ENCODE measurements around the gene NPR2. TPM values are rescaled to one million over a fixed set of nuclear protein-coding genes. Genes with fewer than 3 reads are reported as not detected.

NPR2 gene
- total RNA-seq, 1 donor from 2014 or later: 24.5 TPM

GRCh38 chr9:35858458-35858857 lies 67.1 kb downstream of the NPR2 start:
- no peak for DNase-seq

Small RNA genes lying within 50 kb of the gene (small RNA-seq; reads per million reads assigned to genes)
- gene HINT2 (ENCODE audit: low replicate concordance): 0.05 reads per million

Other genes starting within 250 kb of the NPR2 start
- 15.8 TPM for gene TESK1, start 186.3 kb upstream of the NPR2 start, total RNA-seq
- 1.7 TPM for gene CD72, start 173.2 kb upstream of the NPR2 start, total RNA-seq
- gene SIT1, start 140.7 kb upstream of the NPR2 start, total RNA-seq: not detected
- gene RMRP, start 133.6 kb upstream of the NPR2 start, total RNA-seq: 2,887 TPM
- gene CCDC107, start 133.3 kb upstream of the NPR2 start, total RNA-seq: 16.9 TPM
- gene ARHGEF39, start 126.4 kb upstream of the NPR2 start, total RNA-seq: 1.0 TPM
- 0.82 TPM for gene CA9, start 117.7 kb upstream of the NPR2 start, total RNA-seq
- gene TPM2, start 101.7 kb upstream of the NPR2 start, total RNA-seq: 3,889 TPM
- gene TLN1, start 59.4 kb upstream of the NPR2 start, total RNA-seq: 210 TPM
- gene CREB3, start 58.9 kb upstream of the NPR2 start, total RNA-seq: 20.3 TPM
- gene GBA2, start 42.4 kb upstream of the NPR2 start, total RNA-seq: 43.6 TPM
- gene RGP1, start 42.3 kb upstream of the NPR2 start, total RNA-seq: 16.7 TPM
- gene MSMP, start 37.3 kb upstream of the NPR2 start, total RNA-seq: not detected
- gene SPAG8, start 20.7 kb downstream of the NPR2 start, total RNA-seq: 3.7 TPM
- gene HINT2, start 23.5 kb downstream of the NPR2 start, total RNA-seq: 18.1 TPM
- gene FAM221B, start 37.1 kb downstream of the NPR2 start, total RNA-seq: not detected
- gene TMEM8B, start 37.6 kb downstream of the NPR2 start, total RNA-seq: 8.2 TPM
- not detected for gene OR13J1, start 78.8 kb downstream of the NPR2 start, total RNA-seq
- not detected for gene HRCT1, start 114.6 kb downstream of the NPR2 start, total RNA-seq
- gene SPAAR, start 117.9 kb downstream of the NPR2 start, total RNA-seq: 1.8 TPM
- gene OR2S2, start 166.6 kb downstream of the NPR2 start, total RNA-seq: not detected
- gene RECK, start 245.3 kb downstream of the NPR2 start, total RNA-seq: 22.9 TPM

All from tongue (tissue), 3 donors.